ENCODE measurements around the gene INF2.
A peak's percentile ranks its signal among the peaks of the same experiment; 100 is the strongest.
"Not testable (repeated sequence)": the region's sequence is repeated elsewhere in the genome, so short reads cannot be mapped to it uniquely, and the experiment has no call there.

The INF2 gene

DNA sequence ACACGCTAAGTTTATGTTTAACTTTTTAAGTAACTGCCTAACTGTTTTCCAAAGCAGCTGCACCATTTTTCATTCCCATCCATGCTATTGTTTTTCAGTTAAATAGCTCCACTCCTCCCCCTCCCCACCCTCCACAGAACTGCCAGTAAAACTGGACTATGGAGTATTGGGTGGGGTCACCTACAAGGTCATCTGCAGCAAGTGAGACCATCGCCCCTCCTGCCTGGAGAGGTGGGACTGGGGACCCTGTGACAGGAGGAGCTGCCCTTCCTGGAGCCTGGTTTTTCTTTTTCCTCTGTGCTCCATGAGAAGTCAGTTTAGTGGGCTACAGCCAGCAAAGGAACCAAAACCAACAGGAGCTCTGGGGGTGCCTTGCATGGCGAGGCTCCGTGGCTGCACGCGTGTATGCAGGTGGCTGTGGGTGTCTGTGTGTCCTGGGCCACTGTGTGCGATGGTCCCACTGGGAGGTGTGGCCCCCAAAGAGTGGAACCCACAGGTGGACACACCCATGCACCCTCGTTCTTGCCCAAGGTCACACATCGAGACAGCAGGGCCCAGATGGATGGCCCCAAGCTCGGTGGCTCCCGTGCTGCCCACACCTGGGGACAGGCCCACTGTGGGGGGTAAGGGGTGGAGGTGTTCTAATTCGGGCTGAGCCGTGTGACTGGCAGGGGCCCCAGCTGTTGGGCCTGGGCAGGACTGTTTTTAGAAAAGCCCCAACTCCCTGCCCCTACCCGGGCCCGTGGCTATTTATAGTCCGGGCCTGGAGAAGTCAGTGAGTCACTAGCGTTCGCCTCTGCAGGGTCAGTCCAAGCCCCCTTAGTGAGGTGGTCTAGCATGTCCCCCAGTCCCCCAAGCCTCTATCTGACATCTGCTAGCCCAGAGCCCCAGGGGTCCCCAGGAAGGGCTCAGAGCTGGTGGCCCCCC is 32.4 kb downstream of the INF2 start:
- DNase-seq (ENCODE audit: low read depth), result no peak

DNA sequence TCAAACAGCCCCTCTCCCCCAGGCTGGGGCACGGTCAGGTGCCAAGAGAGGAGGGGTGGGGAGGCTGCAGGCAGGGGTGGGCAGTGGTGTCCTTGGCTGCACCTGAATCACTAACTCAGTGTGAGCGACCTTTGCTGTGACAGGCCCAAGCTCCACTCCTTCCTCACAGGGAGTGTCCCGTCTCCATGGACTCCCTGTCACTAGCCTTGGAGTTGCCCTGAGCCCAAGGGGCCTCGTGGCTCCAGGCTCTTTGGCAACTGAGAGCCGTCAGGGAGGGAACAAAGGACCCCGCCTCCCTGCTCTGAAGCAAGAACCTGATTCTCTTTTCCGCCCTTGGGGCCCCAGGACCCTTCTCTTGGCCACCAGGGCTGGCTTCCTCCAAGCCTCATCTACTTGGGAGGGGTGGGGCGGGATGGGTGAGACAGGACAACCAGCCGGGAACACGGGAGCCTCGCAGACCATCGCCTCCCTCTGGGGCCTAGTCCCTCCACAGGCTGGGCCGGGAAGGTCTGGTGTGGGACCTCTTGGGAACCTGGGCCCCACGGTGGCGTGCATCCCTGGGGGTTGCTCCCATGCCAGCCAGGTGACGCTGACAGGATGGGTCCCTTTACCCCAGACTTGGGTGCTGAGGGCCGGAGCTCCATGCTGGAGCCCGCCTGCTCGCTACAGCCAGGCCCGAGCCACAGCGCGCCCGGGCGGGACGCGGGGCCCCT is 33.7 kb downstream of the INF2 start:
- no peak for DNase-seq (ENCODE audit: low read depth)

DNA sequence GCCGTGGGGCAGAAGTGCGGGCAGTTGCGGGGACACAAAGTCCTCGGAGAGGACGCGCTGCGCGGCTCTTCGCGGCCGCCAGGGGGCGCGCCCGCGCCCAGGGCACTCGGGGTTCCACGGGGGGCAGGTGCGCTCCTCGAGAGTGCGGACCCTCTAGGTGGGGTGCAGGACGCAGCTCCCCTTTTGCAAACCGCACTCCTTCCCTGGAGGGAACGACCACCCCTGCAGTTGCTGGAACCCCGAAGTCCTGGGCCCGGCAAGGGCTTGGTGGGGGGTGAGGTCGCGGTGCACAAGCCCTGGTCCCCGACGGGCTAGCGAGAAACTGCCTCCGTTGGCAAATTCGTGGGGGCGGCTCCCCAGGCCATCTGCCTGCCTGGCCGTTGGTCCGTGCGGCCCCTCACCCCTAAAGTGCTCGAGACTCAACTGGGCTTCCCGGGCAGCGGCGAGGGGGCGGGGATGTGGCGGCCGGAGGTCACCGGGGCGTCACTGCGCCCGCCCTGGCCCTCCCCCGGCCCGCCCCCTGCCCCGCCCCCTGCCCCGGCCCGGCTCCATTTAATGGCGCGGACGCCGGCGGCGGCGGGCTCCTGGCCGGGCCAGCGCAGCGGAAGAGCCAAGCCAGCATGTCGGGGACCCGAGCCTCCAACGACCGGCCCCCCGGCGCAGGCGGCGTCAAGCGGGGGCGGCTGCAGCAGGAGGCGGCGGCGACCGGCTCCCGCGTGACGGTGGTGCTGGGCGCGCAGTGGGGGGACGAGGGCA is 34.4 kb downstream of the INF2 start, which contains the start of gene ADSS1:
ADSS1 (plus strand) TSS at position 579 of the 756 bp plus-strand sequence; CDS start at position 621, 42 bp downstream.
- peak; percentile 30 for DNase-seq (ENCODE audit: low read depth)

DNA sequence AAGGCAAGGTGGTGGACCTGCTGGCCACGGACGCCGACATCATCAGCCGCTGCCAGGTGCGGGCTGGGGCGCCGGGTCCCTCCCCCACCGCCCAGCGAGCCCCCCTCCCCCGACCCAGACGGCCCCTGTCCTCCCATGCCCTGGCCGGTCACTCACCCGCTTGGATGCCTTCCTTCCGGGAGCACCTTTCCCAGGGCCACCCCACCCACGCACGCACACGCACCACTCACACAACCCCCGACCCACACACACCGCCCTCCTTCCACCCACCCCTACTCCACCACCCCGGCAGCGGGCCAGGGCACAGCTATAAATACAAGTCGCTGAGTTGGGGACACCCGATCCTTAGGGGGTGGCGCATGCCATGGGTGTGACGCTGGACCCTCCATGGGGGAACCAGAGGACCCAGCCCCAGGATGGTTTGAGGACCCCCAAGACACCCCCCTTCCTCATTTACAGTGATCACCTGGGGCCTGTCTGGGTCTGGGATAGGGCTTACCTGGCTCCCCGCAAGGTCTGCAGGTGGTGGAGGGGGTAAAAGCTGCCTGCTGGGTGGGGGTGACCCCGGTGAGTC is 35.1 kb downstream of the INF2 start:
- DNase-seq (ENCODE audit: low read depth), result no peak

DNA sequence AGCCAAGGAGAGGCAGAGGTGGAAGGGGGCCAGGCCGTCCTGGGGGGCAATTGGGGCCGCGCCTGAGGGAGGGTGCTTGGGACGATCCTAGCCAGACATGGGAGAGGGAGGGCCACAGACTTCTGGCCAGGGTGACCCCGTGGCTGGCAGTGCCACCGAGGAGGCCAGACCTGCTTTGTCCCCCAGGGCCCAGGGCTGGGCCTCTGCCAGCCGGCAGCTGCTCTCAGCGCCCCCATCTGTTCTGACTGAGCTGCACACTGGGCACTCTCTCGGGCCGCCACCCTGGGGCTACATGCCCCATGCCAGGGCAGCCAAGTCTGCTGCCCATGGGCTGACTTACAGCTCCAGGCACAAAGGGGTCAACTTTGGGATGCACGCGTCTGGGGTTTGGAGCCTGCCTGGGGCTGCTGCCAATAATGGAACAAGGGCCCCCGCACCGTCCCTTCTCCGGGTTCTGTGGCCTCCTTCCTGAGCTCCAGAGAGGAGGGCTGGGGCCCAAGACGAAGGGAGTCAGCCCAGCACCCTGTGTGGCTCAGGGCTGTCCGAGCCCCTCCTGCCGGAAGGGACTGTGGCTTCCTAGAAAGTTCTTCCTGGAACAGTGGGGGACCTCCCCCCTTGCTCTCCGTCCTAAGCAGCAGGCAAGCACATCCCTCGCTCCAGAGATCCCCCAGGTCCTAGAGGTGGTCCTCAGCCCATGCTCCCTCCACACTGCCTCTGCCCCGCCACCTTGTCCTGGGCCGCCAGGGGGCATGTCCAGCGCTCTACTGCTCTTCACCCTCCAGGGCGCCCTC is 35.8 kb downstream of the INF2 start:
- DNase-seq (ENCODE audit: low read depth), result no peak

DNA sequence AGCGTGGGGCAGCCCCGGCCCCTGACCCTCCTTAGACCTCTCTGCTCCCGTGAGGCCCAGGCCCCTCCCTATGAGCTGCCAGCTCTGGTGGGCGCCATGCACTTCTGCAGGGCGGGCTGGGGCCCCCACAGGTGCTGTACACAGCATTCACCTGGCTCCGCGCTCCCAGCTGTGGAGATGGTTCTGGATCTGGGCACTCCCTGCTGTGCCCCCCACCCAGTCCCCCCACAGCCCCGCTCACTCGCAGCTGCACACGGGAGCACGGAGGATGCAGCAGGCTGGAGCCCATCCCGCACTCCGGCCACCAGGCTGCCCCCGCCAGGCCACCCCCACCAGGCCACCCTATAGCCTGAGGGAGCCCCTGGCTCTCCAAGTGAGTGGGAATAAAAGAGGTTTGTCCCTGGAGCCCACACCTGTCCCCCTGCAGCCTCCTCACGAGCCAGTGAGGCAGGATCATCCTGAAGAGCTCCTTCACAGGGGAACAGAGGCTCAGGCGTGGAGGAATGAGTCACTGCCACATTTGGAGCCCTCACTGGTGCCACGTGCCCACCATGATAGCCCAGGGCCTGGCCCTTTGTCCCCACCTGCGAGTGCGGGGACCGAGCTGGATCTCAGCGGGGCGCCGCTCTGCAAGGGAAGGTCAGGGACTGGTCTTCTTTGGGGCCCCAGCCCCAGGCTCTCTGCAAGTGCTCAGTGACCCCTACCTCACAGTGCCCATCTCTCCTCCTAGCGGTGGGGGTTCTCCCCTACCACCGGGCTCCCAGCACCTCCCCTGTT is 36.5 kb downstream of the INF2 start:
- no peak for DNase-seq (ENCODE audit: low read depth)

DNA sequence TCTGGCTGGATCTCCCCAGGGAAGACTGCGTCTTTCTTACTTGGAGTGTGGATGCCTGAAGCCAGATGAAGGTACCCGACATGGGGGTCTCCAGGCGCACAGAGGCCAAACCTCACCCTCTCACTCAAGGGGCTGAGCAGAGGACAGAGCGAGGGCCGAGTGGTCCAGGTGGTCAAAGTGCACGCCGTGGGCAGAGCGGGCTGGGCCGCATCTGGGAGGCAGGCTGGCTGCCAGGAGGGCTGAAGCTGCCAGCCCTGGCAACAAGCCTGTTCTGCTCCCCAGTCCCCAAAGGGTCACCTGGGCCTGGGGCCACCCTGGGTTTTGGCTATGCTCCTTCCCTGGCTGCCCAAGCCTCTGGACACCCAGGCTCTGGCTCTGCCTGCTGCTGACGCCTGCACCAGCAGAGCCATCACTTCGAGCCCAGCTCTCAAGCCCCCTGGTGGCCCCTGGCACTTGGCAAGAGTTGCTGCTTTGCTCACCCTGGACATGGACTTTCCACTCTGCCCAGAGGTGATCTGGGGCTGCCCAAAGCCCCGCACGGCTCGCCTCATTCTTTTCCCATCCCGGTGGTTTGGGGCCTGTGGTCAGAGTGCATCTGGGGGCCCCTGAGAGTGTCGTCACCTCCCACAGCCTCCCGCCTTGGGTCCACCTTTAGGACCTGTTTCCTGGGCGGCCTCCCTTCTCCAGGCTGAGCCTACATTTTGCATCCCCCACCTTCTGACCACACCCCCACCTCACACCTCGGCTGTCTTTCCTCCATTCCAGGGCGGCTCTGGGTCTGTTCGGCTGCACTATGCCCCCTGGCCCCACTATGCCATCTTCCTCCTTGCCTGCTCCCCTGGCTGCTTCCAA is 37.4 kb downstream of the INF2 start:
- DNase-seq (ENCODE audit: low read depth), result no peak

DNA sequence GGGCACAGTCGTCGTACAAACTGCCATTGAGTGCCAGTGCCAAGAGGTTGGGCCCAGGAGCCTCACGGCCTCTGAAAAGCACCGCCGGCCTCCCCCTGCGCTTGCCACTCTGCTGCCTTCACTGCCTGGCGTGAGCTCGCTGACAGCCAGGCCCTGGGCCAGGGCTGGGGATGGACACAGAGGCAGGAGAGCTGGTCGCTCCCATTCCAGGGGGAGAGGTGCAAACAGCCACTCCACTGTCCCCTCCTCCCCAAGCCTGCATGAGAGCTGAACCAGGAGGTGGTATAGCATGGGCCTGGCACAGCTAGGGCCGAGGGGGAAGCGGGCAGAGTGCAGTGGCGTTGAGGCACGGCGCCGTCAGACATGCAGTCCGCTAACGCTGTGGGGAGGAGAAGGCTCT is 39.2 kb downstream of the INF2 start:
- DNase-seq (ENCODE audit: low read depth), result no peak

DNA sequence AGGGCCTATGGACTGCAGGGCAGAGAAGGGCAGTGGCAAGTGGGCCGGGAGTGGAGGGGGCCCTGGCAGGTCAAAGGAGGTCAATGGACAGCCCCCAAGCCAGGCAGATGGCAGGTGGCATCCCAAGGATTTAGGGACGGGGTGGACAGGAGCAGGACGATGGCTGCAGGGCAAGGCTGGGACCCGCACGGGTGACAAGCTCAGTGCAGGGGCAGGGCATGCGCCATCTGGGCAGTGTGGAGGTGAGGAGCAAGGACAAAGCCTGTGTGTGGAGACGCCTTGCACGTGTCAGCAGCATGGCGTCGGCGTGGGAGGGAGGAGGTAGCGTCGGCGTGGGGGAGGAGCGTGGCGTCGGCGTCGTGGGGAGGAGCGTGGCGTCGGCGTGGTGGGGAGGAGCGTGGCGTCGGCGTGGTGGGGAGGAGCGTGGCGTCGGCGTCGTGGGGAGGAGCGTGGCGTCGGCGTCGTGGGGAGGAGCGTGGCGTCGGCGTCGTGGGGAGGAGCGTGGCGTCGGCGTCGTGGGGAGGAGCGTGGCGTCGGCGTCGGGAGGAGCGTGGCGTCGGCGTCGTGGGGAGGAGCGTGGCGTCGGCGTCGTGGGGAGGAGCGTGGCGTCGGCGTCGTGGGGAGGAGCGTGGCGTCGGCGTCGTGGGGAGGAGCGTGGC is 39.9 kb downstream of the INF2 start:
- not testable (repeated sequence) for DNase-seq (ENCODE audit: low read depth)

DNA sequence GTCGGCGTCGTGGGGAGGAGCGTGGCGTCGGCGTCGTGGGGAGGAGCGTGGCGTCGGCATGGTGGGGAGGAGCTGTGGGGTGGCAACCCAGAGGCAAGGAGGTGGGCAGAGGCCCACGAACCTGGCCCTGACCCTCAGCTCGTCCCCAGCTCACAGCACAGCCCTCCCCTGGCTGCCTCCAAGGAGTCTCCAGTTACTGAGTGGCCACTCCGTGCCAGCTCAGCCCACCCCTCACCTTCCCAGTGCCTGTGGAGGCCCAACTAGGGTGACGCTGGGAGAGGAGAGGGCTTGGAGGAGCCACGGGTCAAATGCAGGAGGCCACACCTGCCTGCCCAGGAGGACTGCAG is 40.4 kb downstream of the INF2 start:
- no peak for DNase-seq (ENCODE audit: low read depth)

DNA sequence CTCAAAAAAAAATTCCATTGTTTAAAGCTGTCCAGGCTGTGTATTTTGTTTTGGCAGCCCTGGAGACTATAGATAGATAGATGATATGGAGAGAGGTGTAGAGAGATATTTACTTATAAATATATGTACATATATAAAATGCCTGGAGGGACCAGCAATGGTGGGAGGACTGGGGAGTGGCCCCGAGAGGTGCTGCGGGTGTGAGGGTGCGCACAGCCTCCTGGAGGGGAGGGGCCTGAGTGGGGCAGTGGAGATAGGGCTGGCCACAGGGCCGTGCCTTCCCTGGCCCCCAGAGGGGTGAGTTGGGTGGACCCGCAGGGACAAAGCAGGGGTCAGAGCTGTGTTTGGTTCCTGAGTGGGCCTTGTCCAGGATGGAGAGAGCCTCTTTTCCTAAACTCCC is 41.1 kb downstream of the INF2 start:
- no peak for DNase-seq (ENCODE audit: low read depth)

DNA sequence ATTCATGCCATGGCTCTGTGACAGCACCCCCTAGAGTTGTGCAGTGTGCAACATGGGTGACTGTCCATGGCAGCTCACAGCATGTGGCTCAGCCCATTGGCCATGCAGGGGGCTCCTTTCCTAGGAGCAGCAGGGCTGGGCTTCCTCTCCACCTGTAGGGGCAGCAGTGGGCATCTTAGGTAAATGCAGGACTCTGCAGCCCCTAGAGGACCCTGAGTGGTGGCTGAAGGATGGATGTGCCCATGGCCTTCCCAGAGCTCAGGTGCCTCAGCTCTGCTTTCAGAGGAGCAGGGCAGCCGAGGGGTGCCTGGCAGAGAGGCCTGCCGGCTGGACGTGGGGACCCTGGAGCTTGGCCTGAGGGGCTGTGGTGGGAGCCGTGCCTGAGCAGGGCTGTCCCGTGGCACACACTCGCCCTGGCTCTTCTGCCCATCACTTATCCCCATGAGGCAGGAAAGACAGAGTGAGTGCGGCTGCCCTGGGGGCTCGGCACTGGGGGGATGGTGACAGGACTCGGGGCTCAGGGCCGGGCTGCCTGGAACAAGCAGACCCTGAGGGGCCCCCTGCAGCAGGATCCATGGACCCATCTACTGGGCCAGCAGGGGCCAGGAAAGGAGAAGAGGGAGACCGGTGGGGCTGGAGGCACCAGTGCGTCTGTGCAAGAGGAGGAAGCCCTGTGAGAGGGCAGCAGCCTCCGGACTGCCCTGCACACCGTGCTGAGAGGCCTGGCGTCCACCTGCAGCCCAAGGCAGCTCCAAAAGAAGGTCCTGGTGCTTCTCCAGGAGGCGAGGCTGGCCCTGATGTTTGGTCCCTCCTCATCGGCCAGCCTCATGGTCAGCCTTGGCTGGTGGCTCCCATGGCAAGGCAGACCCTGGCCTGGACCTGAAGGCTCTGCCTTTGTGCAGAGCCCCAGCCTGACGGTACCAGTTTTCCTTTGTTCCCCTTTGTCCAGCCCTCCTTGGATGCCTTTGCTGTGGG is 42.2 kb downstream of the INF2 start:
- no peak for DNase-seq (ENCODE audit: low read depth)

DNA sequence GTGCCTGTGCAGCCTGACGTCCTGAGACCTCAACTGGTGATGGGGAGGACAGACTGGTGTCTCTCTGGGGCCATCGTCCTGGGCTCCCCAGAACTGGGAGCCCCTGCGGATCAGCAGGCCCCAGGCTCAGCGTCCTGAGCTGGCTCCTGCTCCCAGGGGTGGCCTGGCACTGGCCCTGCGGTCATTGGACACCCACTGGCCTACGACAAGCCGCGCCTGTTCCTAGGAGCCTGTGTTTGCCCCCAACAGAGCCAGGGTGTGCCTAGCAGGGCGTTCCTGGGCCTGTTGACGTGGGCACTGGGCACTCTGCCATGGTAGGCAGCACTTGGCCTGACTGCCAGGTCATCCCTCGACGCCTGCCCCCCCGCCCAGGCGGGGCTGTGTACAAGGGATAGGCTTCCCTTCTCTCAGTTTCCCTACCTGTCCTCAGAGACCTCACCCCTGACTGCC is 43.0 kb downstream of the INF2 start:
- no peak for DNase-seq (ENCODE audit: low read depth)

DNA sequence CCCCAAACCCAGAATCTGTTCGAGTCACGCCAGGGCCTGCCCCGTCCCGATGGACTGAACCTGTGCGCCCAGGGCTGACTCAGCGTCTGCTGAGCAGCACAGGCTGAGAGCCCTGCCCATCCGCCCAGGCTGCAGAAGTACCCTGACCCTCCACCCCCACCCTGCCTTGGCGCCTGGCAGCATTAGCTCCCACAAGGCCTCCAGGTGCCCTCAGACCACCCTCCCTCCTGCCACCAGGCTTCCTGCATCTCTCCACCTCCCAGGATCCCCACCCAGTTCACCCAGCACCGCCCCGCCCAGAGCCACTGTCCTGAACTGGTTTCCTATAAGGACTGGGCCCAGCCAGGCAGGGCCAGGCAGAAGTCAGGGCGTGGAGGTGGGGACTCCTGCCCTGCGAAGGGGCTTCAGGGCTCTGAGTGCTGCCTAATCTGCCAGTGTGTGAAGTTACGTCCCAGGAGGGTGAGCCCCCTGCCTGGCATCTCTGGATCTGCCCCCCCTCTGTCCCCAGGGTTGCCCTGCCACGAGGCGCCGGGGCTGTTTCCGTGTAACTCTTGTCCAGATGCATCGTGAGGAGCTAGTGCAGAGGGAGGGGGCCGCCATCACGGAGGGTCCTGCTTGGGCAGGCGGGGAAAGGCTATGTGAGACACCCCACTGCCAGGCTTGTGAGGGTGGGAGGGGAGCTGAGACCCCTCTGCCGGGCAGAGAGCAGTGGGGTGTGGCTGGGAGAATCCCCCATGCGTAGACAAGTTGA is 43.7 kb downstream of the INF2 start:
- DNase-seq (ENCODE audit: low read depth), result no peak

DNA sequence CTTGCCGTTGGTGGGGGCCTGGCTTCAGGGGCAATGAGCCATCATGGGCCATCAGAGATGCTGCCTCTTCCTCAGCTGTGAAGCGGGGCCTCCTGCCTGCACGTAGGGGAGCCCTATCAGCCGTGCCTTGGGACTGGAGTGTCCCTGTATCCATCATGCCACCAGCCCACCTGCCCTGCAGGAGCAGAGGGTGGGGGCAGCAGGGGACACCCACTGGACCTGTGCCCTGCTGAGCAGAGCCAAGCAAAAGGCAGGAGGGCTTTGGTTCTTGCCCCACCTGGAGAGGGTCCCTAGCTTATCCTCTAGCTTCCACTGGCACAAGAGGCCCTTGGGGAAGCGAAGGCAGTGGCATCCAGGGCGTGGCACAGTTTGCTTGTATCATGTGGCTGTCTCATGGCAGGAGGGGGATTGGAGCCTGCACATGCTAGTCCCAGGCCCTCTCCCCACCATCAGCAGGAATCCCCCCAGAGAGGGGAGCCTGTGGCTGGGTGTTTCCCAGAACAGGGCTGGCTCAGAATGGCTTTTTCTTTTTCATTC is 44.7 kb downstream of the INF2 start:
- DNase-seq (ENCODE audit: low read depth), result no peak

DNA sequence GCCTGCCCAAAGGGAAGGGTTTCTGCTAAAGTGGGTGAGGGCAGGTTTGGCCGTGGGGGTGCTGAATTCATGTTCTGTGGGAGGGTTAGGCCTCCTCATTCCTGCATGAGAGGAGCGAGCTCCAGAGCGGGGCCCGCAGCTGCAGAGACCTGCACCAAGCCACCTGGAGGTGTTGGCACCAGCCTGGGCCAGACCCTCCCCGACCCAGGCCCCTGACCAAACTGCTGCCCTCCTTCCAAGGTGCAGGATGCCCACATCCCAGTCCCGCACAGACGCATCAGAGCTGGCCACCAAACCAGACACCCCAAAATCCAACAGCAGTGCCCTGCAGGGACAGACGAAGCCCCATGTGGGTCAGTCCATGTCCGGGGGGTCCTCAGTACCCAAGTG is 45.2 kb downstream of the INF2 start:
- no peak for DNase-seq (ENCODE audit: low read depth)

Measured in activated T-cell treated with anti-CD3 and anti-CD28 coated beads for 24 hours (primary cell).